Activated gamma-delta T cell treated with anti-CD3 and anti-CD28 coated beads, Interleukin-2, amount 50 U/mL, for 16 hours (primary cell): Measurements from ENCODE around the gene UPK1A.
"Not testable (repeated sequence)": the region's sequence is repeated elsewhere in the genome, so short reads cannot be mapped to it uniquely, and the experiment has no call there.

Experiments used
- DNase-seq: peaks from one replicate; pipeline ENCODE4 v3.0.0-alpha.2; 2020; ENCODE audit warnings: low read depth

UPK1A gene

GRCh38 chr19:35718345-35719041 is 52.2 kb downstream of the UPK1A start:
- peak; percentile 39 for DNase-seq

- DNase-seq = no peak
Observed at GRCh38 chr19:35719402-35720162, 53.3 kb downstream of the UPK1A start.

GRCh38 chr19:35720163-35720524 is 53.8 kb downstream of the UPK1A start:
- no peak for DNase-seq

GRCh38 chr19:35720648-35721047 is 54.3 kb downstream of the UPK1A start:
- no peak for DNase-seq

GRCh38 chr19:35721374-35721773 is 55.1 kb downstream of the UPK1A start:
- no peak for DNase-seq

GRCh38 chr19:35722461-35722860 is 56.1 kb downstream of the UPK1A start:
- DNase-seq = no peak

GRCh38 chr19:35722897-35723296 is 56.6 kb downstream of the UPK1A start:
- no peak for DNase-seq

GRCh38 chr19:35723671-35724070 is 57.4 kb downstream of the UPK1A start:
- no peak for DNase-seq

GRCh38 chr19:35724132-35724531 is 57.8 kb downstream of the UPK1A start:
- DNase-seq = not testable (repeated sequence)

- no peak for DNase-seq
Observed at GRCh38 chr19:35724560-35724959, 58.2 kb downstream of the UPK1A start.

GRCh38 chr19:35725216-35725861 is 59.0 kb downstream of the UPK1A start:
- DNase-seq = no peak

- no peak for DNase-seq
Observed at GRCh38 chr19:35727053-35727955, 61.0 kb downstream of the UPK1A start.
